K562 (cell line): Measurements from ENCODE around the gene TAF8. TPM values are rescaled to one million over a fixed set of nuclear protein-coding genes. Genes with fewer than 3 reads are reported as not detected.
A peak's percentile ranks its signal among the peaks of the same experiment; 100 is the strongest.

Experiments
- BCL6 ChIP-seq: fragments of 250-450 bp; sonication (Bioruptor Pico); IDR thresholded peaks from 2 replicates; pipeline ENCODE4 v1.4.0; 2020
- BRCA1 ChIP-seq, 2 experiments: fragments of 450-650 bp in 1 of 2; sonication (generic) in 1 of 2; formaldehyde crosslinking in 1 of 2; IDR thresholded peaks; 2 replicates each; pipeline versions ENCODE4 v1.5.0 to v1.6.1; 2017 to 2020; ENCODE audit warnings: mild to moderate bottlenecking in 1 of 2, missing genetic modification reagents in 1 of 2
- DIDO1 ChIP-seq: fragments of 450-650 bp; IDR thresholded peaks from 2 replicates; pipeline ENCODE4 v1.6.1; 2016; ENCODE audit warnings: low read depth, missing biosample characterization, missing genetic modification characterization
- MCM7 ChIP-seq, 2 experiments: fragments of 450-650 bp; IDR thresholded peaks; 2 replicates each; pipeline ENCODE4 v1.6.1; 2016 to 2018
- NFE2L1 ChIP-seq: fragments of 450-650 bp; IDR thresholded peaks from 2 replicates; pipeline ENCODE4 v1.6.1; 2016; ENCODE audit warnings: missing genetic modification characterization, low read depth, mild to moderate bottlenecking, missing compliant biosample characterization, moderate library complexity, borderline replicate concordance
- TEAD1 ChIP-seq, 2 experiments: fragments of 450-650 bp in 1 of 2; sonication (generic) in 1 of 2; formaldehyde crosslinking; IDR thresholded peaks; 2 replicates each; pipeline versions ENCODE4 v1.4.0 to v1.8.0; 2020 to 2022; ENCODE audit warnings: mild to moderate bottlenecking in 2 of 2, missing genetic modification reagents in 1 of 2
- TFAM ChIP-seq: fragments of 250-450 bp; sonication (Bioruptor Pico); conservative IDR thresholded peaks from 2 replicates; pipeline ENCODE4 v1.5.0; 2021; ENCODE audit warnings: mild to moderate bottlenecking, moderate library complexity
- XRCC3 ChIP-seq: fragments of 450-650 bp; IDR thresholded peaks from 2 replicates; pipeline ENCODE4 v1.6.1; 2017; ENCODE audit warnings: mild to moderate bottlenecking, moderate library complexity
- ZMIZ1 ChIP-seq, 2 experiments: fragments of 150-350 bp in 1 of 2; IDR thresholded peaks; 2 replicates each; pipeline ENCODE4 v1.6.1; 2012 to 2016; ENCODE audit warnings: low read depth in 2 of 2, low read length in 2 of 2, mild to moderate bottlenecking in 1 of 2, moderate library complexity in 1 of 2
- ZNF584 ChIP-seq: fragments of 200-800 bp; sonication (Bioruptor generic); IDR thresholded peaks from 2 replicates; pipeline ENCODE4 v1.6.1; 2016; ENCODE audit warnings: low read depth, mild to moderate bottlenecking, missing genetic modification characterization, missing compliant biosample characterization
- ZNF707 ChIP-seq: fragments of 250-450 bp; sonication (Bioruptor Pico); conservative IDR thresholded peaks from 2 replicates; pipeline ENCODE4 v1.8.0; 2022; ENCODE audit warnings: inconsistent platforms, mild to moderate bottlenecking, moderate library complexity
- polyA plus RNA-seq, 8 experiments: library from polyadenylated mRNA; depleted of rRNA in 4 of 8; stranded (reverse) in 5 of 8; unstranded in 3 of 8; fragments of >200 nt; fragmentation: Nextera tagmentation in 2 of 8; fragmentation: Illumina TruSeq in 1 of 8; extraction: Ambion mirVana in 2 of 8; extraction: Trizol in 1 of 8; gene quantifications; 2 replicates each; pipeline versions ENCODE4 v1.2.1 to v1.2.3, GENCODE V29; 2011 to 2014; ENCODE audit warnings: inconsistent platforms in 1 of 8, missing spikeins in 1 of 8
- total RNA-seq, 7 experiments: library from RNA; depleted of rRNA in 6 of 7; stranded (reverse); fragments of >200 nt in 6 of 7; fragmentation: Illumina TruSeq in 2 of 7; extraction: Trizol in 2 of 7; gene quantifications; 2 replicates each; pipeline versions ENCODE4 v1.2.1 to v1.2.3, GENCODE V29; 2011 to 2021; ENCODE audit warnings: low replicate concordance in 1 of 7
- TF ChIP-seq, protein P1 (sequence below), 2 experiments: fragments of 450-650 bp in 1 of 2; sonication (generic) in 1 of 2; formaldehyde crosslinking in 1 of 2; IDR thresholded peaks in 1 of 2; conservative IDR thresholded peaks in 1 of 2; 2 replicates each; pipeline versions ENCODE4 v1.6.1 to v1.8.1; 2016 to 2023; ENCODE audit warnings: mild to moderate bottlenecking in 2 of 2, moderate library complexity in 2 of 2, inconsistent platforms in 1 of 2, missing genetic modification reagents in 1 of 2
- TF ChIP-seq, protein P2 (sequence below): IDR thresholded peaks from 2 replicates; pipeline ENCODE4 v1.6.1; 2012; ENCODE audit warnings: low read depth, low read length, improper control_type of control experiment, borderline replicate concordance
- TF ChIP-seq, protein P3 (sequence below): sonication (generic); formaldehyde crosslinking; IDR thresholded peaks from 2 replicates; pipeline ENCODE4 v1.8.0; 2022; ENCODE audit warnings: mild to moderate bottlenecking, missing genetic modification reagents

Gene TAF8
- total and polyA plus RNA-seq, 9 of the 15 experiments (the other 6 are each of a cell fraction or from before 2014, with no cell fraction given): 29.4 to 84.0 (median 52.6) TPM

DNA sequence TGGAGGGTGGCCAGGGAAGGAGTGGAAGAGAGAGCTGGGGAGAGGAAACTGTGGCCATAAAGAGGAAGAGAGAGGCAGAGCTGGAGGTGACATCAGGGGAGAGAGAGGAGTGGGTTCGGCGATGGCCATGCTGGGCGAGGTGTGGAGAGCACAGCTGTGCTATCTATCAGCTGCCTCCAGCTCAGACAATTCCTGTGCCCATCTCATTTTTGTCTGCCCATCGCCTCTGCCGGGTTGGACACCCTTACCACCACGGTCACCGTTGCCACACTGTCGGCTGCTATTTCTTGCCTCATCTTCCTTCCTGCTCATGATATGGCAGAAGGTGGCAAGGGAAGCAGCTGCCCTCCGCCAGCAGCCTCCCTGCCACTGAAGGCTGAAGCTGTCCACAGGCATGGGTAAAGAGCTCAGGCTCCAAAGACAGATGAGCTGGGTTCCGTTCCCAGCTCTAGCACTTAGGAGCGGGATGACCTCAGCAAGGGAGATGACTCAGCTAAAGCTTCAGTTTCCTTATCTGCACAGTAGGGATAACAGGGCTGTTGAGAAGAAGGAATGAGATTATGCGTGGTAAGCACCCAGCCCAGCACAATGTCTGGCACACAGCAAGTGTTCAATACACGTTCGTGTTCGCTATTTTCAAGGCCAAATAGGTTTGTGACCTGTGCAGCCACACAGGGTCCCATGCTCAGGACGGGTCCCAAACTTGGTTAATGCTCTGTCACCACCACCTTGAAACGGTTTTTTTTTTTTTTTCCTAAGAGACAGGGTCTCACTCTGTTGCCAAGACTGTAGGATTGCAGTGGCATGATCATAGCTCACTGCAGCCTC, 21.9 kb upstream of the TAF8 start (continued):
- TF ChIP-seq, protein P1, sequence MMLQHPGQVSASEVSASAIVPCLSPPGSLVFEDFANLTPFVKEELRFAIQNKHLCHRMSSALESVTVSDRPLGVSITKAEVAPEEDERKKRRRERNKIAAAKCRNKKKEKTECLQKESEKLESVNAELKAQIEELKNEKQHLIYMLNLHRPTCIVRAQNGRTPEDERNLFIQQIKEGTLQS (IDR thresholded peaks at IDR 0.05): peak; percentile 99
- TF ChIP-seq, protein P1 (CRISPR knock-in tag; conservative IDR thresholded peaks at IDR 0.05): peak; percentile 98
- TF ChIP-seq TEAD1 (CRISPR knock-in tag; IDR thresholded peaks at IDR 0.05) (peak; percentile 41 to 88; a peak in 2 of 4 replicates), BRCA1 (IDR thresholded peaks at IDR 0.05) (no peak), BRCA1 (CRISPR knock-in tag; IDR thresholded peaks at IDR 0.05) (no peak), DIDO1 (tag) (0 out of 2 replicates have a peak, but pooled peaks have one; percentile 47), TFAM (CRISPR knock-in tag) (no peak), MCM7 (IDR thresholded peaks at IDR 0.05) (no peak; a peak in 1 of 4 replicates), ZNF584 (CRISPR knock-in tag) (peak; percentile 92), ZMIZ1 (IDR thresholded peaks at IDR 0.05; ENCODE audit: low read depth in 2 of 2, low read length in 2 of 2) (peak in 1 of 2 experiments; percentile 87; a peak in 2 of 4 replicates), NFE2L1 (tag) (peak; percentile 97), XRCC3 (no peak), ZNF707 (CRISPR knock-in tag) (no peak), BCL6 (peak; percentile 82)
- TF ChIP-seq, protein P2, sequence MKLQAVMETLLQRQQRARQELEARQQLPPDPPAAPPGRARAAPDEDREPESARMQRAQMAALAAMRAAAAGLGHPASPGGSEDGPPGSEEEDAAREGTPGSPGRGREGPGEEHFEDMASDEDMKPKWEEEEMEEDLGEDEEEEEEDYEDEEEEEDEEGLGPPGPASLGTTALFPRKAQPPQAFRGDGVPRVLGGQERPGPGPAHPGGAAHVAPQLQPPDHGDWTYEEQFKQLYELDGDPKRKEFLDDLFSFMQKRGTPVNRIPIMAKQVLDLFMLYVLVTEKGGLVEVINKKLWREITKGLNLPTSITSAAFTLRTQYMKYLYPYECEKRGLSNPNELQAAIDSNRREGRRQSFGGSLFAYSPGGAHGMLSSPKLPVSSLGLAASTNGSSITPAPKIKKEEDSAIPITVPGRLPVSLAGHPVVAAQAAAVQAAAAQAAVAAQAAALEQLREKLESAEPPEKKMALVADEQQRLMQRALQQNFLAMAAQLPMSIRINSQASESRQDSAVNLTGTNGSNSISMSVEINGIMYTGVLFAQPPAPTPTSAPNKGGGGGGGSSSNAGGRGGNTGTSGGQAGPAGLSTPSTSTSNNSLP: peak; percentile 37; the same call in 1 of the 2 replicates
- TF ChIP-seq, protein P3, sequence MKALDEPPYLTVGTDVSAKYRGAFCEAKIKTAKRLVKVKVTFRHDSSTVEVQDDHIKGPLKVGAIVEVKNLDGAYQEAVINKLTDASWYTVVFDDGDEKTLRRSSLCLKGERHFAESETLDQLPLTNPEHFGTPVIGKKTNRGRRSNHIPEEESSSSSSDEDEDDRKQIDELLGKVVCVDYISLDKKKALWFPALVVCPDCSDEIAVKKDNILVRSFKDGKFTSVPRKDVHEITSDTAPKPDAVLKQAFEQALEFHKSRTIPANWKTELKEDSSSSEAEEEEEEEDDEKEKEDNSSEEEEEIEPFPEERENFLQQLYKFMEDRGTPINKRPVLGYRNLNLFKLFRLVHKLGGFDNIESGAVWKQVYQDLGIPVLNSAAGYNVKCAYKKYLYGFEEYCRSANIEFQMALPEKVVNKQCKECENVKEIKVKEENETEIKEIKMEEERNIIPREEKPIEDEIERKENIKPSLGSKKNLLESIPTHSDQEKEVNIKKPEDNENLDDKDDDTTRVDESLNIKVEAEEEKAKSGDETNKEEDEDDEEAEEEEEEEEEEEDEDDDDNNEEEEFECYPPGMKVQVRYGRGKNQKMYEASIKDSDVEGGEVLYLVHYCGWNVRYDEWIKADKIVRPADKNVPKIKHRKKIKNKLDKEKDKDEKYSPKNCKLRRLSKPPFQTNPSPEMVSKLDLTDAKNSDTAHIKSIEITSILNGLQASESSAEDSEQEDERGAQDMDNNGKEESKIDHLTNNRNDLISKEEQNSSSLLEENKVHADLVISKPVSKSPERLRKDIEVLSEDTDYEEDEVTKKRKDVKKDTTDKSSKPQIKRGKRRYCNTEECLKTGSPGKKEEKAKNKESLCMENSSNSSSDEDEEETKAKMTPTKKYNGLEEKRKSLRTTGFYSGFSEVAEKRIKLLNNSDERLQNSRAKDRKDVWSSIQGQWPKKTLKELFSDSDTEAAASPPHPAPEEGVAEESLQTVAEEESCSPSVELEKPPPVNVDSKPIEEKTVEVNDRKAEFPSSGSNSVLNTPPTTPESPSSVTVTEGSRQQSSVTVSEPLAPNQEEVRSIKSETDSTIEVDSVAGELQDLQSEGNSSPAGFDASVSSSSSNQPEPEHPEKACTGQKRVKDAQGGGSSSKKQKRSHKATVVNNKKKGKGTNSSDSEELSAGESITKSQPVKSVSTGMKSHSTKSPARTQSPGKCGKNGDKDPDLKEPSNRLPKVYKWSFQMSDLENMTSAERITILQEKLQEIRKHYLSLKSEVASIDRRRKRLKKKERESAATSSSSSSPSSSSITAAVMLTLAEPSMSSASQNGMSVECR (CRISPR knock-in tag): peak; percentile 48; the same call in 1 of the 2 replicates
